Subcutaneous adipose tissue (tissue), 4 donors: ENCODE measurements around the gene ARSD. TPM values are rescaled to one million over a fixed set of nuclear protein-coding genes. Genes with fewer than 3 reads are reported as not detected.

Experiments
- CTCF ChIP-seq: fragments of 450-650 bp; IDR thresholded peaks from one replicate; pipeline ENCODE4 v1.5.1; 2016; ENCODE audit warnings: low read depth, mild to moderate bottlenecking, control low read depth, antibody characterized with exemption, moderate library complexity
- total RNA-seq, 4 donors: library from RNA; depleted of rRNA; stranded (reverse); fragments of >200 nt; gene quantifications; one replicate each; pipeline ENCODE4 v1.1.0, GENCODE V29; 2016

The ARSD gene
- total RNA-seq, 4 donors from 2014 or later = 27.1 to 35.2 (median 34.5) TPM

GRCh38 chrX:2907295-2907694 lies 21.8 kb downstream of the ARSD start:
- no peak for TF ChIP-seq CTCF

GRCh38 chrX:2903366-2903765 lies 25.8 kb downstream of the ARSD start:
- TF ChIP-seq CTCF = no peak

GRCh38 chrX:2902841-2903240 lies 26.3 kb downstream of the ARSD start:
- no peak for TF ChIP-seq CTCF

GRCh38 chrX:2901367-2902036 lies 27.6 kb downstream of the ARSD start:
- no peak for TF ChIP-seq CTCF

GRCh38 chrX:2898846-2899512 lies 30.2 kb downstream of the ARSD start:
- TF ChIP-seq CTCF = no peak

GRCh38 chrX:2897311-2897689 lies 31.8 kb downstream of the ARSD start:
- no peak for TF ChIP-seq CTCF

GRCh38 chrX:2894885-2895292 lies 34.2 kb downstream of the ARSD start:
- TF ChIP-seq CTCF = no peak
